ENCODE results near the gene PCBP3. TPM values are rescaled to one million over a fixed set of nuclear protein-coding genes. Genes with fewer than 3 reads are reported as not detected.

The PCBP3 gene
- total and polyA plus RNA-seq, 10 of the 15 experiments (the other 5 are each of a cell fraction or from before 2014, with no cell fraction given) = 0.09 to 1.3 (median 0.46) TPM; not detected in 3

GRCh38 chr21:45767071-45768006, 123.8 kb downstream of the PCBP3 start:
- Histone ChIP-seq H3K4me3 (no peak overlapping the region), H3K4me2 (ENCODE audit: control insufficient read depth, insufficient read depth) (no peak overlapping the region), H3K27me3 (replicated peaks in 1 of 2; ENCODE audit: control insufficient read depth in 2 of 2, insufficient read depth in 2 of 2, low read length in 1 of 2) (no peaks in the 10 kb centered on the region), H3K9ac (ENCODE audit: control insufficient read depth, insufficient read depth, low read length) (no peak overlapping the region), H4K20me1 (ENCODE audit: control insufficient read depth, insufficient read depth) (no peaks in the 10 kb centered on the region), H3K4me1 (ENCODE audit: control insufficient read depth, insufficient read depth, low read length) (no peaks in the 10 kb centered on the region), H3K79me2 (ENCODE audit: control insufficient read depth, insufficient read depth, low read length) (no peaks in the 10 kb centered on the region), H3K36me3 (ENCODE audit: control insufficient read depth in 2 of 2, insufficient read depth in 2 of 2, low read length in 1 of 2) (no peaks in the 10 kb centered on the region), H2AFZ (ENCODE audit: control insufficient read depth, low read depth, low read length) (no peak overlapping the region), H3K9me3 (replicated peaks; ENCODE audit: control insufficient read depth, insufficient read depth, low read length) (no peaks in the 10 kb centered on the region), H3K27ac (ENCODE audit: control insufficient read depth, insufficient read depth) (no peak overlapping the region)
- intact Hi-C loops (cut with micrococcal nuclease; ENCODE audit: unreplicated experiment) = no loop called here
- no peak for DNase-seq (ENCODE audit: low read depth, low spot score)
- in situ Hi-C loops (cut with MboI) = no loop called here
- 49% methylated on average over 13 of the region's 13 CpGs for WGBS (ENCODE audit: insufficient coverage, insufficient replicate concordance, low lambda C conversion rate, missing lambda C conversion rate)
- TF ChIP-seq SMARCA5 (IDR thresholded peaks at IDR 0.05) = no peak
- no peak for TF ChIP-seq SKIL (IDR thresholded peaks at IDR 0.05; ENCODE audit: low read depth, poor library complexity, severe bottlenecking)
- CTCF ChIA-PET = no interaction called here
- no TSS peak for BruUV-seq (replicated peaks)
- SMC1A ChIA-PET (ENCODE audit: uncharacterized antibody, unreplicated experiment) = no interaction called here
- RAD21 ChIA-PET (ENCODE audit: unreplicated experiment) = no interaction called here
- no peak for ATAC-seq
- POLR2A ChIA-PET = no interaction called here
- no peak for FAIRE-seq

All from GM12878 (cell line).